ENCODE measurements around the gene ZDHHC14.

Gene ZDHHC14

GRCh38 chr6:157713451-157714152, 332.6 kb downstream of the ZDHHC14 start:
- no peak overlapping the region for H3K4me2 ChIP-seq
- H2AFZ ChIP-seq (ENCODE audit: low read depth): no peak overlapping the region

GRCh38 chr6:157714153-157714490, 333.1 kb downstream of the ZDHHC14 start:
- Histone ChIP-seq H3K36me3 (ENCODE audit: insufficient read depth) (no peaks in the 10 kb centered on the region), H3K79me2 (ENCODE audit: insufficient read depth, low read depth) (no peaks in the 10 kb centered on the region), H2AFZ (ENCODE audit: low read depth) (no peak overlapping the region), H3K9ac (no peak overlapping the region), H3K4me3 (IDR thresholded peaks at IDR 0.05; ENCODE audit: insufficient read depth, low read depth, low read length) (no peak overlapping the region), H4K20me1 (ENCODE audit: insufficient read depth) (no peaks in the 10 kb centered on the region), H3K27me3 (ENCODE audit: insufficient read depth, low read depth) (no peaks in the 10 kb centered on the region), H3K4me1 (ENCODE audit: low read depth, poor library complexity, severe bottlenecking) (no peaks in the 10 kb centered on the region), H3K27ac (no peak overlapping the region), H3K4me2 (no peak overlapping the region)
- TF ChIP-seq, protein P1, sequence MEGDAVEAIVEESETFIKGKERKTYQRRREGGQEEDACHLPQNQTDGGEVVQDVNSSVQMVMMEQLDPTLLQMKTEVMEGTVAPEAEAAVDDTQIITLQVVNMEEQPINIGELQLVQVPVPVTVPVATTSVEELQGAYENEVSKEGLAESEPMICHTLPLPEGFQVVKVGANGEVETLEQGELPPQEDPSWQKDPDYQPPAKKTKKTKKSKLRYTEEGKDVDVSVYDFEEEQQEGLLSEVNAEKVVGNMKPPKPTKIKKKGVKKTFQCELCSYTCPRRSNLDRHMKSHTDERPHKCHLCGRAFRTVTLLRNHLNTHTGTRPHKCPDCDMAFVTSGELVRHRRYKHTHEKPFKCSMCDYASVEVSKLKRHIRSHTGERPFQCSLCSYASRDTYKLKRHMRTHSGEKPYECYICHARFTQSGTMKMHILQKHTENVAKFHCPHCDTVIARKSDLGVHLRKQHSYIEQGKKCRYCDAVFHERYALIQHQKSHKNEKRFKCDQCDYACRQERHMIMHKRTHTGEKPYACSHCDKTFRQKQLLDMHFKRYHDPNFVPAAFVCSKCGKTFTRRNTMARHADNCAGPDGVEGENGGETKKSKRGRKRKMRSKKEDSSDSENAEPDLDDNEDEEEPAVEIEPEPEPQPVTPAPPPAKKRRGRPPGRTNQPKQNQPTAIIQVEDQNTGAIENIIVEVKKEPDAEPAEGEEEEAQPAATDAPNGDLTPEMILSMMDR (conservative IDR thresholded peaks at IDR 0.05; ENCODE audit: low read depth, low read length): no peak

More at GRCh38 chr6:157713451-157714152, 332.6 kb downstream of the ZDHHC14 start:
- Histone ChIP-seq H3K4me1 (ENCODE audit: low read depth, poor library complexity, severe bottlenecking) (no peaks in the 10 kb centered on the region), H4K20me1 (ENCODE audit: insufficient read depth) (no peaks in the 10 kb centered on the region), H3K36me3 (ENCODE audit: insufficient read depth) (no peaks in the 10 kb centered on the region), H3K4me3 (IDR thresholded peaks at IDR 0.05; ENCODE audit: insufficient read depth, low read depth, low read length) (no peak overlapping the region), H3K27me3 (ENCODE audit: insufficient read depth, low read depth) (no peaks in the 10 kb centered on the region), H3K27ac (no peak overlapping the region), H3K79me2 (ENCODE audit: insufficient read depth, low read depth) (no peaks in the 10 kb centered on the region), H3K9ac (no peak overlapping the region)
- TF ChIP-seq, protein P1 (conservative IDR thresholded peaks at IDR 0.05; ENCODE audit: low read depth, low read length): no peak

DNA sequence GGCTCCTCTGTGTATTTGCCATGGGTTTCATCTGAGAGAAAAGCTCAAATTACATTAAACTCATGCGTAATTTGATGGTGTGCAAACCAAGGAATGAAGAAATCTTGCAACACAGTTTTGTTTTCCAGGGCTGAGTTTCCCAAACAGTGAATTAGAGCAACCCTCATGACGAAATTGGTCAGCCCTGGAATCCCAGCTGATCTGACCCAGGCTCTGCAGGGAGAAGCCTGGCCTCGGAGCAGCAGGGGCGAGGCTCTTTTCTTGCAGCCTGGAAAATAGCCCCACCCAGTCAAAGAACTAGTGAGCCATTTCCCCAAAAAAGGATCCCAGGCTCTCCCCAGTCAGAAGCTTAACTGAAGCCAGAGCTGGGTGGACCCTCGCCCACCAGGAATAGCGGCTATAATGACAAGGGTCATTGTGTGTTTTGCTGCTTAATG, 334.8 kb downstream of the ZDHHC14 start:
- no peak overlapping the region for H3K27ac ChIP-seq
- H2AFZ ChIP-seq (ENCODE audit: low read depth): no peak overlapping the region
- no peaks in the 10 kb centered on the region for H3K4me1 ChIP-seq (ENCODE audit: low read depth, poor library complexity, severe bottlenecking)

DNA sequence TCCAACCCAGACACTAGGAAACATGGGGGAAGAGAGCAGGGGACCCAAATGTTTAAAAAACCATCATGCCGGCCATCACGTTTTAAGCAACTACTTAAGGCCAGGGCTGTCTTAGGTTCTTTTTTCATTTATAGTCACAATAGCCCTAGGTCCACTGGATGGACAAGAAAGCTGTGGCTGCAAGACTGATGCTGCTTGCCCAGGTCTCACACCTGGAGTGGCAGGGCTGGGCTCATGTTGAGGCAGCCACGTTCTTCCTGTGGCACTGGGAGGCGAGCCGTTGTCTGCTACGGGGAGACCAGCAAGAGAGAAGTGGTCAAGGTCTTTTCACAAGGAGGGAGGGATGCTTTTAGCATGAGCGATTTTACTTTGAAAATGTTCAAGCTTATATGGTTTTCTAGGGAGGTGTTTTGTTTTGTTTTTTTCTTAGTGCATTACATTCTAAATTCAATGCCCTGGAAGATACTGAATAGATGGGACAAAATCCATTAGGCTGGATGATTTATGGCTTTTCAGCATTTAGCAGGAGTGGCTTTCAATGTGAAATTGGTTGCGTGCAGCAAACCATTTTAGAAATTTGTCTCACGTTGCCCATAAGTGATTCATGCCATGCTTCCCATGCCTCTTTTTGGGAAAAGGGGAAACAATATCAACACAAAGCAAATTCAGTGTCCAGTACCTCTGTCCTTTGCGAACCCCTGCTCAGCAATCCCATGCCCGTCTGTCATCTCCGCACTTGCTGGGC, 335.4 kb downstream of the ZDHHC14 start:
- TF ChIP-seq, protein P1 (conservative IDR thresholded peaks at IDR 0.05; ENCODE audit: low read depth, low read length): no peak
- H3K27ac ChIP-seq: no peak overlapping the region
- H3K79me2 ChIP-seq (ENCODE audit: insufficient read depth, low read depth): no peaks in the 10 kb centered on the region
- H3K4me2 ChIP-seq: no peak overlapping the region
- no peaks in the 10 kb centered on the region for H4K20me1 ChIP-seq (ENCODE audit: insufficient read depth)
- no peak overlapping the region for H3K9ac ChIP-seq
- H3K4me3 ChIP-seq (IDR thresholded peaks at IDR 0.05; ENCODE audit: insufficient read depth, low read depth, low read length): no peak overlapping the region
- H3K4me1 ChIP-seq (ENCODE audit: low read depth, poor library complexity, severe bottlenecking): no peaks in the 10 kb centered on the region
- H3K36me3 ChIP-seq (ENCODE audit: insufficient read depth): no peaks in the 10 kb centered on the region
- no peak overlapping the region for H2AFZ ChIP-seq (ENCODE audit: low read depth)
- H3K27me3 ChIP-seq (ENCODE audit: insufficient read depth, low read depth): no peaks in the 10 kb centered on the region

More for the DNA sequence above, 334.8 kb downstream of the ZDHHC14 start:
- TF ChIP-seq, protein P1 (conservative IDR thresholded peaks at IDR 0.05; ENCODE audit: low read depth, low read length): no peak
- Histone ChIP-seq H3K4me2 (no peak overlapping the region), H3K4me3 (IDR thresholded peaks at IDR 0.05; ENCODE audit: insufficient read depth, low read depth, low read length) (no peak overlapping the region), H3K36me3 (ENCODE audit: insufficient read depth) (no peaks in the 10 kb centered on the region), H3K27me3 (ENCODE audit: insufficient read depth, low read depth) (no peaks in the 10 kb centered on the region), H3K9ac (no peak overlapping the region), H4K20me1 (ENCODE audit: insufficient read depth) (no peaks in the 10 kb centered on the region), H3K79me2 (ENCODE audit: insufficient read depth, low read depth) (no peaks in the 10 kb centered on the region)
